ENCODE measurements around the gene MAPK1IP1L. TPM values are rescaled to one million over a fixed set of nuclear protein-coding genes. Genes with fewer than 3 reads are reported as not detected.

Gene MAPK1IP1L
- total and polyA plus RNA-seq, 12 donors, result 23.6 to 105 (median 77.2) TPM

DNA sequence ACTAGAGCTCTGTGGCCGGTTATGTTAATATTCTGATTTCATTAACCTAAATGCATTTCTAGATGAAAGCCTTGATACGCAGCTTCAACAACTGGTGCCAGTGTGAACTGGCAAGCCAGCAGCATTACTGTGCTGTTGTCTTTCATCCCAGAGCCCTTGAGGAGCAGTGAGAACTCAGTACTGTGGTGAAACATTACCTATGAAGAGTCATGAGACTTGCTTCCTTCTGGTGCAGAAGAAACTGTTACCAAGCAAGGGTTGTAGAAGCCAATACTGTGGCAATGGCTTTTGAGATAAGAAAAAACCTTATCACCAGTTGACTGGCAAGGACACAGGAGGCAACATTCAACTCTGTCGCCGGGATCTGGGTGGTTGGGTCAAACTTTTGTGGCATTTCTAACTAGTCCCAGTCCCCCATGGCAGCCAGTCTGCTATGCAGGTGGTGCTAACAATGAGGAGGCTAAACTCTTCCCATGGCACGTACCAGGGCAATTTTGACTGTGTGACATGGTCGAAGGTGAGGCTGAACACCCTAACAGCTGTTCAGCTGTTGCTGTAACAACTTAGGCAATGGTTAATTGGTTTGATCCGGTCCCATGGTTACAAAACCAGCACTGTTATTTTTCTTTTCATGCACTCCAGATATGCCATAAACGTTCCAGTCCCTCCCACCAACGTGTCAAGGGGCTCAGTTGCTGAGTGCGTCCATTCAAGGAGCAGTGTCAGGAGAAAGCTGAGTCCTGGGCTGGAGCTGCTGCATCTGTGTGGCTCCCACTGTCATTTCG lies 65.0 kb downstream of the MAPK1IP1L start:
- Histone ChIP-seq H3K4me1 (peaks cover 10 to 58% (median 54%) of the 10 kb centered on the region in 9 donors), H3K9me3 (no peaks in the 10 kb centered on the region), H3K27me3 (no peaks in the 10 kb centered on the region), H3K27ac (peak overlapping the region in 3 of 10 donors; percentile 16 to 93 (median 92)), H3K4me3 (no peak overlapping the region), H3K36me3 (no peaks in the 10 kb centered on the region)
- WGBS, 2 donors, result 64 to 67% methylated on average over 11 of the region's 11 CpGs
- no peak for DNase-seq
- TF ChIP-seq, protein P1, sequence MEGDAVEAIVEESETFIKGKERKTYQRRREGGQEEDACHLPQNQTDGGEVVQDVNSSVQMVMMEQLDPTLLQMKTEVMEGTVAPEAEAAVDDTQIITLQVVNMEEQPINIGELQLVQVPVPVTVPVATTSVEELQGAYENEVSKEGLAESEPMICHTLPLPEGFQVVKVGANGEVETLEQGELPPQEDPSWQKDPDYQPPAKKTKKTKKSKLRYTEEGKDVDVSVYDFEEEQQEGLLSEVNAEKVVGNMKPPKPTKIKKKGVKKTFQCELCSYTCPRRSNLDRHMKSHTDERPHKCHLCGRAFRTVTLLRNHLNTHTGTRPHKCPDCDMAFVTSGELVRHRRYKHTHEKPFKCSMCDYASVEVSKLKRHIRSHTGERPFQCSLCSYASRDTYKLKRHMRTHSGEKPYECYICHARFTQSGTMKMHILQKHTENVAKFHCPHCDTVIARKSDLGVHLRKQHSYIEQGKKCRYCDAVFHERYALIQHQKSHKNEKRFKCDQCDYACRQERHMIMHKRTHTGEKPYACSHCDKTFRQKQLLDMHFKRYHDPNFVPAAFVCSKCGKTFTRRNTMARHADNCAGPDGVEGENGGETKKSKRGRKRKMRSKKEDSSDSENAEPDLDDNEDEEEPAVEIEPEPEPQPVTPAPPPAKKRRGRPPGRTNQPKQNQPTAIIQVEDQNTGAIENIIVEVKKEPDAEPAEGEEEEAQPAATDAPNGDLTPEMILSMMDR (IDR thresholded peaks at IDR 0.05), result no peak
- intact Hi-C loops (cut with DNase I), result no loop called here
- ATAC-seq, result peak in 1 of 8 donors; percentile 7

DNA sequence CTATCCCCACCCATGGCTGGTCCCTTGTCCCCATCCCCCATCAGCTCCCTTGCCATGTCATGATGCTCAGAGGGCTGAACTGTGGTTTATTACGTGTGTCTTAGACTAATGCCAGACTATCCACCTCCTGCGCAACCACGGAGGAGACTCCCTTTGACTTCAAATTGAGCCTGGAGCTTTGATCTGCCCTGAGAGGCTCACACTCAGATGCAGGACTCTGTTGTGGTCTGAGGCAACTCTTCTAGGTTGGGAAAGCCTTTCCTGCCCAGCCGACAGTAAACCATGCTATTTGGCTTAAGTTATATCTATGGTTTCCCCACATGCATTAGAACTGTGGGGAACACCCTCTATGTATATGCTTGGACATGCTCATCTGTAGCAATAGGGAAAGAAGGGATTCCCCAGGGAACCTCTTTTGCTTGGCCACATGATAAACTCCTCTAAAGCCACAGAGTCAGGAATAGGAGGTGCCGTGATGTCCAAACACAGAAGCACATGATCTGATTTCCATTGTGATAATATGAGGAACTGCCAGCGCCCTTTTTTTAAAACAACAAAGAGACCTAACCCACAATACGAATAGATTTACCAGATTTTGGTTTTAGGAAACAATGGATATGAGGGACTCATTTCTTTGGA lies 66.5 kb downstream of the MAPK1IP1L start:
- WGBS, 2 donors, result 63 to 73% methylated on average over 7 of the region's 7 CpGs

DNA sequence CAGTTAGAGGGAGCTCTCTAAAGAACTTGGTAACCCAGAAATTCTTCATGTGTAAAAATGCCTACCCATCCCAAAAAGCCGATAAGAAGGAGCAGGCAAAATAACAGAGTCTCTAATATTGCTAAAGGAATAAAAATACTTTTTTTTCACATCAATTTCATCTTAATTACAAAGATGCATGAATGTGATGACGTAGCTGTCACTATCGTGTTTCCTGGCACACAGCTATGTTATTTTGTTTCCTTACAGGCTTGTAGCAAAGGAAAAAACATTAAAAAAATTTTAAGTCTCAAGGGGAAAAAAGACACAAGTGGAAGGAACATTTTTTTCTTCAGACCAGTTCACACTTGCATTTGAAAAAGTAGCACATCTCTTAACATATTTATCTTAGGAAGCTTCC lies 67.3 kb downstream of the MAPK1IP1L start:
- no peak for DNase-seq
- TF ChIP-seq, protein P1 (IDR thresholded peaks at IDR 0.05), result no peak
- no peaks in the 10 kb centered on the region for H3K36me3 ChIP-seq
- intact Hi-C loops (cut with DNase I), result loop anchor here in 1 of 10 donors (2.0 kb wide), 1 partner anchor 16 kb away; no protein-coding TSS in a partner anchor
- WGBS, 2 donors, result 25 to 33% methylated on average over 3 of the region's 3 CpGs
- peak overlapping the region; percentile 64 to 93 (median 88) for H3K27ac ChIP-seq
- no peak overlapping the region for H3K4me3 ChIP-seq
- H3K9me3 ChIP-seq, result no peaks in the 10 kb centered on the region
- H3K27me3 ChIP-seq, result no peaks in the 10 kb centered on the region
- ATAC-seq, result peak in 6 of 8 donors; percentile 16 to 57 (median 30)
- H3K4me1 ChIP-seq, result peaks cover 19 to 82% (median 75%) of the 10 kb centered on the region in 9 donors

More for the DNA sequence above, 66.5 kb downstream of the MAPK1IP1L start:
- H3K27me3 ChIP-seq, result no peaks in the 10 kb centered on the region
- no peak overlapping the region for H3K4me3 ChIP-seq
- intact Hi-C loops (cut with DNase I), result loop anchor here in 1 of 10 donors (2.0 kb wide), 1 partner anchor 15 kb away; no protein-coding TSS in a partner anchor
- H3K36me3 ChIP-seq, result no peaks in the 10 kb centered on the region
- peak in 1 of 2 donors; percentile 61 for DNase-seq
- ATAC-seq, result peak in 7 of 8 donors; percentile 32 to 83 (median 60)
- TF ChIP-seq, protein P1 (IDR thresholded peaks at IDR 0.05), result no peak
- peaks cover 14 to 73% (median 68%) of the 10 kb centered on the region in 9 donors for H3K4me1 ChIP-seq
- H3K27ac ChIP-seq, result peak overlapping the region; percentile 64 to 93 (median 88)
- no peaks in the 10 kb centered on the region for H3K9me3 ChIP-seq

Other genes starting within 250 kb of the MAPK1IP1L start
- 10 to 100 TPM in 1 of 10 donors, 1 to 10 TPM in 9; 1.0 to 11.0 (median 2.7) TPM for gene GCH1, start 148.8 kb upstream of the MAPK1IP1L start, total RNA-seq
- 1 to 10 TPM; 2.3 to 3.3 TPM for gene GCH1, start 148.8 kb upstream of the MAPK1IP1L start, polyA plus RNA-seq
- 1 to 10 TPM in 9 of 10 donors, under 1 TPM in 1; 0.93 to 2.7 (median 2.1) TPM for gene WDHD1, start 24.5 kb upstream of the MAPK1IP1L start, total RNA-seq
- gene WDHD1, start 24.5 kb upstream of the MAPK1IP1L start, polyA plus RNA-seq, result under 1 TPM; 0.59 to 0.75 TPM
- gene SOCS4, start 24.4 kb upstream of the MAPK1IP1L start, total RNA-seq, result 10 to 100 TPM; 12.2 to 24.2 (median 17.4) TPM
- gene SOCS4, start 24.4 kb upstream of the MAPK1IP1L start, polyA plus RNA-seq, result 1 to 10 TPM; 4.7 to 5.9 TPM
- 100 to 1,000 TPM; 119 to 302 (median 168) TPM for gene LGALS3, start 77.6 kb downstream of the MAPK1IP1L start, total RNA-seq
- 100 to 1,000 TPM; 288 to 308 TPM for gene LGALS3, start 77.6 kb downstream of the MAPK1IP1L start, polyA plus RNA-seq
- 1 to 10 TPM in 1 of 10 donors, under 1 TPM in 4, not detected in 5; 0.07 to 5.1 (median 0.49) TPM for gene DLGAP5, start 139.9 kb downstream of the MAPK1IP1L start, total RNA-seq
- under 1 TPM; 0.07 to 0.22 TPM for gene DLGAP5, start 139.9 kb downstream of the MAPK1IP1L start, polyA plus RNA-seq
- gene FBXO34, start 219.8 kb downstream of the MAPK1IP1L start, total RNA-seq, result 10 to 100 TPM; 16.9 to 26.2 (median 21.2) TPM
- gene FBXO34, start 219.8 kb downstream of the MAPK1IP1L start, polyA plus RNA-seq, result 10 to 100 TPM in 1 of 2 donors, 1 to 10 TPM in 1; 8.9 to 12.0 TPM